Globus pallidus (tissue), 1 donor: ENCODE data around the gene HMBS.
"Not testable (repeated sequence)": the region's sequence is repeated elsewhere in the genome, so short reads cannot be mapped to it uniquely, and the experiment has no call there.

Source experiments
- DNase-seq: peaks from one replicate; pipeline ENCODE4 v3.0.0-alpha.2; 2015; ENCODE audit warnings: low spot score

HMBS gene

DNA sequence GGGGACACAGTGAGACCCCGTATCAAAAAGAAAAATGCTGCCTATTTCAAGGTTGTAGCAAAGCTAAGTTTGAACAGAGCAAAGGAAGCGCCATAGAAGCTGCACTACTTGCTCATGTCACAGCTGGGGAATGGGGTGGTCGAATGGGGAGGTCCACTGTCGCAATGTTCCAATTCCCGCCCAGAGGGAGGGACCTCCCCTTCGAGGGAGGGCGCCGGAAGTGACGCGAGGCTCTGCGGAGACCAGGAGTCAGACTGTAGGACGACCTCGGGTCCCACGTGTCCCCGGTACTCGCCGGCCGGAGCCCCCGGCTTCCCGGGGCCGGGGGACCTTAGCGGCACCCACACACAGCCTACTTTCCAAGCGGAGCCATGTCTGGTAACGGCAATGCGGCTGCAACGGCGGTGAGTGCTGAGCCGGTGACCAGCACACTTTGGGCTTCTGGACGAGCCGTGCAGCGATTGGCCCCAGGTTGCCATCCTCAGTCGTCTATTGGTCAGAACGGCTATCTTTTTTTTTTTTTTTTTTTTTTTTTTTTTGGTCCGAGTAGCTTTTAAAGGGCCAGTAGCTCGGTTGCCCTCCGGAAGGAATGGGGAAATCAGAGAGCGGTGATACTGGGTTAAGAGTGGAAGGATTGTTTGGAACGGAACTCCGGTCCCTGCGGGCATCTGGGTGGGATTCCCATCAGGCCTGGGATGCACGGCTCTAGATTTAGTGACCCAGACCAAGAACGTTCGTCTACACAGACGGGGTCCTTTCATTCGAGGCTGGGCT lies at the start of gene HMBS:
TSS of gene HMBS (plus strand) at position 219 of the 774 bp plus-strand sequence. CDS start at position 372, 153 bp downstream.
- peak; percentile 98 for DNase-seq

- DNase-seq: no peak
These were observed 45.8 kb upstream of the HMBS start for GRCh38 chr11:119038884-119039283.

DNA sequence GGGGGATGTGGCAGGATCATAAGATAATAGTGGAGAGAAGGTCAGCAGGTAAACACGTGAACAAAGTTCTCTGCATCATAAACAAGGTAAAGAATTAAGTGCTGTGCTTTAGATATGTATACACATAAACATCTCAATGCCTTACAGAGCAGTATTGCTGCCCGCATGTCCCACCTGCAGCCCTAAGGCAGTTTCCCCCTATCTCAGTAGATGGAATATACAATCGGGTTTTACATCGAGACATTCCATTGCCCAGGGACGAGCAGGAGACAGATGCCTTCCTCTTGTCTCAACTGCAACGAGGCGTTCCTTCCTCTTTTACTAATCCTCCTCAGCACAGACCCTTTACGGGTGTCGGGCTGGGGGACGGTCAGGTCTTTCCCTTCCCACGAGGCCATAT lies 45.2 kb upstream of the HMBS start:
- DNase-seq: not testable (repeated sequence)

DNA sequence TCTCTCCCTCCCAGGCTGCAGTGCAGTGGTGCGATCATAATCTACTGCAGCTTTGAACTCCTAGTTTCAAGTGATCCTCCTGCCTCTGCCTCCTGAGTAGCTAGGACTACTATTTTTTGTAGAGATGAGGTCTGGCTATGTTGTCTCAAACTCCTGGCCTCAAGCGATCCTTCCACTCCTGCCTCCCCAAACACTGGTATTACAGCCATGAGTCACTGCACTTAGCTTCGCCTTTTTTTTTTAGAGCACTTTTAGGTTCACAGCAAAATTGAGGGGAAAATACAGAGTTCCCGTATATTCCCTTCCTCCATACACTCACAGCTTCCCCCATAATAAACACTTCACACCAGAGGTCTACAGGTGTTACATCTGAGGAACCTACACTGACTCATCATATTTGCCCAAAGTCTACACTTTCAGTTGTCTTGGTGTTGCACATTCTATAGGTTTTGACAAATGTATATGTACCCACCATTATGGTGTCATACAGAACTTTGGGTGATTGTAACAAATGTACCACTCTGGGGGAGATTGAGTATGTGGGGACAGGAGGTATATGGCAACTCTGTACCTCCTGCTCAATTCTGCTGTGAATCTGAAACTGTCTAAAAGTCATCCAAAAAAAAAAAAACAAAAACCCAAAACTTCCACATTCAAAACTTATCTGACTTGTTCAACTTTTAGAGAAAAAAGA lies 42.7 kb upstream of the HMBS start:
- no peak for DNase-seq

DNA sequence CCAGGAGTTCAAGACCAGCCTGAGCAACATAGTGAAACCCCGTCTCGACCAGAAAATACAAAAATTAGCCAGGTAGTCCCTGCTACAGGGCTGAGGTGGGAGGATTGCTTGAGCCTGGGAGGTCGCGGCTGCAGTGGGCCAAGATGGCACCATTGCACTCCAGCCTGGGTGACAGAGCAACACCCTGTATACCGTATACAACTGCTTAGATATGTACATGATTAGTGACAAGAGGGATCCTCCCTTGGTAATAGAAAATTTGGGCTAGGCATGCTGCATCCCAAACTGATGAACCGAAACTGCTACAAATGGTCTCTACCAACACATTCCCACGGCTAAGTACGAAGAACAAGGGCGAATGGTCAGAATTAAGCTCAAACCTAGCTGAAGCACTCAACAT lies 41.8 kb upstream of the HMBS start:
- DNase-seq: no peak

GRCh38 chr11:119044708-119045107 lies 40.0 kb upstream of the HMBS start:
- no peak for DNase-seq

DNA sequence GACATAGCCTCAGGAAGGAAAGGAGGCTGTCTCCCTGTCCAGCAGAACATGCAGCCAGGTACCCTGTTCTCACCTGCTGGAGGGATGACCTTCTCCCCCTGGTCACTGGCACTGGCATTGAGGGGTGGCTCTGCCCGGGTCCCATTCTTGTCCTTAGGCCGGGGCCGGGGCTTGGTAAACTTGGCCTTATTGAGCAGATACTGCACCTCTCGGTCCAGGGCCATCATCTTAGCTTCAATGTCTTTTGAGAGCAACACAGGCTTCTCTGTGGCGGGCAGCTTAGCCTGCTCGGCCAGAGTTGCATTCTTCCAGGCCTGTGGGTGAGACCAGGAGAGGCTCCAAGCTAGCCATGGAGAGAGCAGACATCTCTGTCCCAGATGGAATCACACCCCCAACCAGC lies 38.2 kb upstream of the HMBS start:
- no peak for DNase-seq

DNA sequence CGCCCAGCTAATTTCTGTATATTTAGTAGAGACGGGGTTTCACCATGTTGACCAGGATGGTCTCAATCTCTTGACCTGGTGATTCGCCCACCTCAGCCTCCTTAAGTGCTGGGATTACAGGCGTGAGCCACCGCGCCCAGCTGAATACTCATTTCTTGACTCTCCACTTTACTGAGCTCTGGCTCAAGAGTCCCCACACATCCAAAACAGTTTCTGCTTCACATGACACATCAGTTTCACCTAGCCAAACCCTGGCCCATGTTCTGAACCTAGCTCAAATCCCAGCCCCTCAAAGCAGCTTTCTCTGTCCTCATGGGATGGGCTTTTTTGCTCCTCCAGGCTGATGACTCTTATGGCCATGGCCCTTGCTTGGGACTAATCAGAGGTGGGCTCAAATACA lies 37.5 kb upstream of the HMBS start:
- no peak for DNase-seq

- no peak for DNase-seq
These were observed 36.0 kb upstream of the HMBS start for GRCh38 chr11:119048644-119049043.

- no peak for DNase-seq
These were observed 35.6 kb upstream of the HMBS start for GRCh38 chr11:119049081-119049480.

GRCh38 chr11:119051440-119052162 lies 33.1 kb upstream of the HMBS start:
- DNase-seq: no peak

GRCh38 chr11:119052163-119052814 lies 32.4 kb upstream of the HMBS start:
- no peak for DNase-seq

GRCh38 chr11:119054418-119054817 lies 30.3 kb upstream of the HMBS start:
- no peak for DNase-seq

DNA sequence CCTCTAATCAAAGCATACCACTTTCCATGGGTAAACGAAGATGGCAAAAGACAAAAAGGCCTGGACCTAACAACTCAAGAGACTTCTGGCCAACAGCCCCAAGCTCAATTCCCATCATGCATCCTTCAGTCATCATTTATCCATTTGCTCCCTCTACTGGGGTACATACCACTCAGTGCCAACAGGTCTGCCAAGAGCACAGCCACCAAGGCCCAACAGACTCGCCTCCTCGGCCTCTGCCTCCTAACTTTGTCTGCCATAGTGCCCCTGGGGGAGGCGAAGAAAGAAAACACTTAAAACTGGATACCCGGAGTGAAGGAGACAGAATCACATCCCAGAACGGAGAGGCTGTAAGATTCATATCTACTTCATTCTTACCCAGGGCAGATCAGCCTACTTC lies 28.8 kb upstream of the HMBS start:
- DNase-seq: peak; percentile 26

- no peak for DNase-seq
These were observed 28.2 kb upstream of the HMBS start for GRCh38 chr11:119056421-119056999.

DNA sequence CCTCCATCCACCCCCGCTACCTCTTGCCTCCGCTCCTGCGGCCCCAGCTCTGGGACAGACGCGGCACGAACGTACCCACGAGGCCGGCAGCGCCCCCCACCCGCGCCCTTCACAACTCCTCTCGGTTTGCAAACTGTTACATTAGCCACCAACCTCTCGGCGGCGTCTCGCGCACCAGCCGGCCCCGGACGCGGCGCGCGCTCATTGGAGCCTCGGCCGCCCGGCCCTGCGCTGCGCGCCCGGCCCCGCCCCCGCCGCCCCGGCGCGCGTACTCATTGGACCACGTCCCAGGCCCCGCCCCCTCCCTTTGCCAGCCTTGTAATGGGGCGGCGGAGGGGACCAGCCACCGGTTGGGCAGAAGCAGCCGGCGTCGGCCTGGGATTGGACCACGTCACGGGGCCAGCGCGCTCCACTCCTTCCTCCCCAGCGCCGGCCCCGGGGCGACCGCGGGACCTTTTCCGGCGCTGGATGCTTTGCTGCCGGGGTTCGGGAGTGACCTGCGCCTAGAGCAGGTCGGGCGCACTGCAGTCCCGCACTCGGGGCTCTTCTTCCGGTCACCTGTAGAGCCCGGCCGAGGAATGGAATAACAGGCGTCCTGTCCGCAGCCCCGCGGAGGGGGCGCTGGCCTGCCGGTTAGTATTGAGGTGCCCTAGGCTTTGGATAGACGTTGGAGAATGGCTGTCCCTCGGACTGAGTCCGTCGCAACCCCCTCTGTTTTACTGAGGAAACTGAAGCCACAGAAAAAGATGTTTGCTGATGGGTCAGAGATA lies 27.5 kb upstream of the HMBS start, which contains the start of gene HYOU1:
TSS of gene HYOU1 (minus strand) at position 206 of the 770 bp plus-strand sequence. CDS start 1,045 bp downstream, outside the sequence.
- DNase-seq: peak; percentile 95

- DNase-seq: not testable (repeated sequence)
These were observed 25.6 kb upstream of the HMBS start for GRCh38 chr11:119059128-119059527.

DNA sequence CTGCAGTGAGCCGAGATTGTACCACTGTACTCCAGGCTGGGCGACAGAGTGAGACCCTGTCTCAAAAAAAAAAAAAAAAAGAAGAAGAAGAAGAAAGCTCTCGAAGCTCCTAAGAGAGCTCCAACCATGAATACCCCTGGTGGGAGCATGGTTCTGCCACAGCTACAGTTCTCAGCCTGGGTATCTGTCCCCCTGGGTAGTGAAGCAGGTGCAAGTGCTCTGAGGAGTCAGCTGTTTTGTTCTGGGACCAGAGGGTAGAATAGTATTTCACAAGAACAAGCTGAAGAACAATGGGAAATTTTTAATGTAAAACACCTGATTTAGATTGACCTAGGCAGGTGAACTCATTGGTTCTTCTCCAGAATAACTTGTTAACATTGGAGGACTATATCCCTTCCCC lies 23.4 kb upstream of the HMBS start:
- DNase-seq: no peak

- DNase-seq: no peak
These were observed 21.9 kb upstream of the HMBS start for GRCh38 chr11:119062779-119063178.

GRCh38 chr11:119065369-119065768 lies 19.3 kb upstream of the HMBS start:
- DNase-seq: no peak
